Effector memory CD8-positive, alpha-beta T cell (primary cell): ENCODE measurements around the gene GGT6.
A peak's percentile ranks its signal among the peaks of the same experiment; 100 is the strongest.
"Not testable (repeated sequence)": the region's sequence is repeated elsewhere in the genome, so short reads cannot be mapped to it uniquely, and the experiment has no call there.

Experiments
- ATAC-seq: fragments of 150-1000 bp; cut with Tn5 transposase; replicated peaks from 2 replicates; pipeline ENCODE4 v1.10.0; 2021; ENCODE audit warnings: mild to moderate bottlenecking, moderate library complexity
- DNase-seq, 3 experiments: peaks; one replicate each; pipeline ENCODE4 v3.0.0; 2021
- H3K27ac Mint-ChIP-seq, 2 donors: one replicate each; pipeline ENCODE4 v1.8.0; 2022; ENCODE audit warnings: mild to moderate bottlenecking in 2 of 2, mixed read lengths in 2 of 2, moderate library complexity in 2 of 2
- H3K27me3 Mint-ChIP-seq, 2 donors: one replicate each; pipeline ENCODE4 v1.8.0; 2022; ENCODE audit warnings: mixed read lengths in 2 of 2
- H3K36me3 Mint-ChIP-seq: one replicate; pipeline ENCODE4 v1.8.0; 2022; ENCODE audit warnings: mild to moderate bottlenecking, moderate library complexity, mixed read lengths; ENCODE audit not compliant: insufficient read depth
- H3K4me1 Mint-ChIP-seq, 2 donors: one replicate each; pipeline ENCODE4 v1.8.0; 2022; ENCODE audit warnings: low read depth in 2 of 2, mixed read lengths in 2 of 2
- H3K4me3 Mint-ChIP-seq, 2 donors: one replicate each; pipeline ENCODE4 v1.8.0; 2022; ENCODE audit warnings: mild to moderate bottlenecking in 2 of 2, mixed read lengths in 2 of 2, moderate library complexity in 2 of 2
- H3K9me3 Mint-ChIP-seq, 2 donors: one replicate each; pipeline ENCODE4 v1.8.0; 2022; ENCODE audit warnings: mixed read lengths in 2 of 2

GGT6 gene

DNA sequence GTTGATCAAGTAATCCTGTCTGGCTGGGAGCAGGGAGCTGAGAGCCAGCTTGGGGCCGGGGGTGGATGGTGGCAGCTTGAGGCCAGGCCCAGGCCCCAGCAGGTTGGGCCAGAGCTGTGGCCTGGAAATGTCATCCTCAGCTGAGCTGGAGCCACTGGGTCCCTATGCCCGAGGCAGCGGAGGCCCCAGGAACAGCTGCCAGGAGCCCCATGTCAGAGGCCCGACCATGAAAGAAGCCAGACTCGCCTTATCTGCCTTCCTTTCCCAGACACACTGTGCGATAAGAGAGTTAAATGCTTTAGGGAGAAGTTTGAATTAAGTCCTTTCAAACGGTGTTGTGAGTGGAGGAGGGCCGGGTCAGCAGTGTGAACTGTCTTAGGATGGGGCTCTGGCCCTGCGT, 27.4 kb upstream of the GGT6 start:
- Mint-ChIP-seq H3K9me3 (no peaks in the 10 kb centered on the region), H3K4me3 (no peak overlapping the region), H3K27ac (no peak overlapping the region), H3K36me3 (no peaks in the 10 kb centered on the region), H3K4me1 (peaks cover 4 to 5% of the 10 kb centered on the region in 2 donors), H3K27me3 (peaks cover 48 to 82% of the 10 kb centered on the region in 2 donors)
- DNase-seq (no peak), ATAC-seq (no peak)

DNA sequence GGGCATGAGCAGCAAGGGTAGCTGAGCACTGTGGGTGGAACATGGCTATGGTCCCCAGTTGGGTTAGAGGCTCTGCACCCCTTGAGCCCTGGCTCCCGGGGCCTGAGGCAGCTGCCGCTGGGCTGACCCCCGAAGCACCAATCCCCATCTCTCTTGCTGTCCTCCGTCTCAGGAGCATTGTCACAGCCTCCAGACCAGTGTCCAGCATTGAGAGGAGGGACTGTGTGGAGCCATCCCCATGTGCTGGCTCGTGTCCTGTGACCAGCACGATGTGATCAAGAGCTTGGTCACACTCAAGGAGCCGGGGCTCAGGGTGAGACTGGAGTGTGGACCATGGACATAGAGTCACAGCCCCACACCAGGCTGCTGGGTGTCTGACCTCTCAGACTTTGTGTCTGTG, 26.8 kb upstream of the GGT6 start:
- Mint-ChIP-seq H3K9me3 (no peaks in the 10 kb centered on the region), H3K4me3 (no peak overlapping the region), H3K27me3 (peaks cover 54 to 82% of the 10 kb centered on the region in 2 donors), H3K36me3 (no peaks in the 10 kb centered on the region), H3K27ac (no peak overlapping the region), H3K4me1 (peaks cover 4 to 5% of the 10 kb centered on the region in 2 donors)
- ATAC-seq (no peak), DNase-seq (no peak)

DNA sequence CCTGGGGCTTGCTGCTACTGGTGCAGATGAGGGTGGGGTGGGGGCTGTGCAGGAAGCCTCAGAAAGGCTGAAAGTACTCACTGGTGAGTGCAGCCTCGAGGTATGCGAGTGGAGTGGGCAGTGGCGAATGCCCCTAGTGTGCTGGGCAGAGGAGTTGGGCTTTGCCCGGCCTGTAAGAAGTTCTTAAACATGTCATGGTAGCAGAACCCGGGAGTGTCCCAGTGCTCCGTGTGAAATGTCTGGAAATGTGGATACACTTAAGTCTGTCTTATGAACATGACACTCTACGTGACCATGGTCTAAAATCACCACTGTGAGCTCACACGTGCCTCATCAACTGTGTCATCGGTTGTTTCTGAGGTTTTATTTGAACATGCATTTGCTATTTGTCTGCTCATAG, 25.7 kb upstream of the GGT6 start:
- Mint-ChIP-seq H3K27ac (no peak overlapping the region), H3K27me3 (peaks cover 59 to 82% of the 10 kb centered on the region in 2 donors), H3K36me3 (no peaks in the 10 kb centered on the region), H3K4me3 (no peak overlapping the region), H3K4me1 (peaks cover 4 to 5% of the 10 kb centered on the region in 2 donors), H3K9me3 (no peaks in the 10 kb centered on the region)
- no peak for DNase-seq
- ATAC-seq, result no peak

DNA sequence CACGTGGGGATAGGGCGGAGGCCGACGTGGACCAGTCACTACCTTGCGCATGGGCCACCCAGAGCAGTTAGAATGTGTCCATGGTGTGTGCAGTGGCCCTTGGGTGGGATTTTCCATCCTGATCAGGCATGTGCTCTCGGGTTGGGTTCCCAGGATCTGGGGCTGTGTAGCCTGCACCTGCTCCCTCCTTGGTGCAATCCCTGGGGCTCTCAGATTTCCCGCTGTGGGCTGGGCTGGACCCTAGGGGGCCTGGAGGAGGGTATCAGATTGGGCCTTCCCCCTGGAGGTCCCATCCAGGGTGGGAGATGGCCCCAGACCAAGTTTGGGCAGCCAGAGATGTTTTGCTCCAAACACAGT, 25.2 kb upstream of the GGT6 start:
- peaks cover 4 to 5% of the 10 kb centered on the region in 2 donors for H3K4me1 Mint-ChIP-seq
- DNase-seq (no peak), ATAC-seq (no peak)
- H3K27ac Mint-ChIP-seq, result no peak overlapping the region
- H3K36me3 Mint-ChIP-seq, result no peaks in the 10 kb centered on the region
- no peak overlapping the region for H3K4me3 Mint-ChIP-seq
- no peaks in the 10 kb centered on the region for H3K9me3 Mint-ChIP-seq
- H3K27me3 Mint-ChIP-seq, result peaks cover 55 to 82% of the 10 kb centered on the region in 2 donors

DNA sequence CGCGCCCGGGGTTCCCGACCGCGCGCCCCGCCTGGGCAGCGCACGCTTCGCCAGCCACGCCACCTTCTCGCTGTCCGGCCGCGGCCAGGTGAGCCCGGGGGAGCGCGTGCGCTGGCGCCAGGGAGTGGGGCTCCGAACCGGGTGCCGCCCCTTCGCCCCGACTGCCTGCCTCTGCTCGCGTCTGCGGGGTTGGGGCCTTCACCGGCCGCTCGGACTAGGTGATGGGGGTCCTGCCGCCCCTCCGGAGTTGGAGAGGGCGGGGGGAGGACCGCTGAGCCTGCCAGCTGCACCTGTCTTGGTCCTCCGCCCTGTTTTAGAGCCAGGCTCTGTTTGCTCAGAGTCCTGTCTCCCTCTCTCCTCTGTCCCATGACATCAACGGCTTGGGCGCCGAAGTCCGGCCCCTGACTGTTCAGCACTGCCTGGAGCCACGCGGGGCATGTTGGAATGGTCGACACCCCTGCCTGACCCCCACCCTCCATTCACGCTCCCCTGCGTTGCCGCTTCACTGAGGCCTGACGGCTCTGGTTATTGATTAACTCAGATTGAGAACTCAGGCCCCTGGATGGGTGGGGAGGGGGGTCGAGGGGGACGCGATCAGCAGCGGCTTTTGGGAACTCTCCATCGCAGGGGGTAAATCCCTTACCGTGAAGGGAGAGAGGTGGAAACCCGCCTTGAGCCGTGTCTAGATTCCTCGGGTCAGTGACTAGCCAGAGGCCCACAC, 24.7 kb upstream of the GGT6 start:
- Mint-ChIP-seq H3K4me3 (peak overlapping the region in 1 of 2 donors; percentile 35), H3K27ac (no peak overlapping the region), H3K4me1 (peaks cover 4 to 5% of the 10 kb centered on the region in 2 donors), H3K27me3 (peaks cover 49 to 78% of the 10 kb centered on the region in 2 donors), H3K9me3 (no peaks in the 10 kb centered on the region), H3K36me3 (no peaks in the 10 kb centered on the region)
- DNase-seq (no peak), ATAC-seq (no peak)

DNA sequence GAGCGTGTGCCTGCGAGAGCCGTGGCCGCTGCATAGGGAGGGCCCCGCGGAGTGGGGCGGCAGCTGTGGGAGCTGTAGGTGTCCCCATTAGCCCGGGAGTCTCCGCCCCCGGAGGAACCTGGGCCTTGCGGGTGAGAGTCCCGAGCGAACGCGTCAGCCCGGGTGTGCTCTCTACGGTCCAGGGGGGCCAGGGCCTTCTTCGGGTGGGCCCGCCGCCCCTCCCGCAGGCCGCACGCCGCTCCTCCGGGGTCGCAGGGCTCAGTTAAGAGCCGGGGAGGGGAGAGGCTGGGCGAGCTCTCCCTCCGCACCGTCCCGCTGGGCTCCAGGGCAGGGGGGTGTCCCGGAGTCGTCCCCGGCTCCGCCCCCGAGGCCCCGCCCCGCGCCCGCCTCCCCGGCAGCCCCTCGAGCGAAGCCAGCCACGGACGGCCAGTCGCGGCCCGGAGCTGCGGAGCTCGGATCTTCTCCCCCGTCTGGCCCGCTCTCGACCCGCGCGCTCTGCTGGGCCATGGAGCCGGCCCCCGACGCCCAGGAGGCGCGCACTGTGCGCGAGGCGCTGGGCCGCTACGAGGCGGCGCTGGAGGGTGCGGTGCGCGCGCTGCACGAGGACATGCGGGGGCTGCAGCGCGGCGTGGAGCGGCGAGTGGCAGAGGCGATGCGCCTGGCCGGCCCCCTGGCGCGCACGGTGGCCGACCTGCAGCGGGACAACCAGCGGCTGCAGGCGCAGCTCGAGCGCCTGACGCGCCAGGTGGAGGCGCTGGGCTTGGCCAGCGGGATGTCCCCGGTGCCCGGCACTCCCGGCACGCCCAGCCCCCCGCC, 23.9 kb upstream of the GGT6 start, which contains the start of gene SMTNL2:
Gene SMTNL2, plus strand, starts transcription at position 429 of the 816 bp plus-strand sequence. Its CDS starts 77 bp downstream, at position 506.
- Mint-ChIP-seq H3K27ac (no peak within 1 kb of the TSS), H3K4me1 (peaks cover 4 to 5% of the 10 kb centered on the region in 2 donors), H3K27me3 (peaks cover 48 to 82% of the 10 kb centered on the region in 2 donors), H3K4me3 (peak within 1 kb of the TSS; percentile 68 to 71), H3K9me3 (no peaks in the 10 kb centered on the region), H3K36me3 (no peaks in the 10 kb centered on the region)
- ATAC-seq (peak; percentile 69), DNase-seq (no peak)

DNA sequence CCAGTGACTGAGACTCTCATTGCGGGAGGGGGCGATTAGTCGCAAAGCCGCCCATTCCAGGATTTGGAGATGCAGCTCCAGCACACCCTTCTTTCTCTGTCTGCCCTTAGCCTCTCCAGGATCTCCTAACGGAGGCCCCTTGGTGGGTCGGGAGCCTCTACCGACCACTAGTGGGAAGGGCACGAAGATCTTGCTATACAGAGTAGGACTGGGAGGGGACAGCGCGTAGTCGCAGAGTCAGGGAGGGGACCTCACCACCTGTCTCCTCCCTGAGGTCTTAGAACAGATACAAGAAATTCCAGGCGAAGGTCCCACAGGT, 23.4 kb upstream of the GGT6 start:
- Mint-ChIP-seq H3K27ac (no peak overlapping the region), H3K4me1 (peaks cover 4 to 5% of the 10 kb centered on the region in 2 donors), H3K9me3 (no peaks in the 10 kb centered on the region), H3K27me3 (peaks cover 48 to 79% of the 10 kb centered on the region in 2 donors), H3K36me3 (no peaks in the 10 kb centered on the region), H3K4me3 (peak overlapping the region; percentile 68 to 71)
- ATAC-seq (peak; percentile 54), DNase-seq (no peak)

DNA sequence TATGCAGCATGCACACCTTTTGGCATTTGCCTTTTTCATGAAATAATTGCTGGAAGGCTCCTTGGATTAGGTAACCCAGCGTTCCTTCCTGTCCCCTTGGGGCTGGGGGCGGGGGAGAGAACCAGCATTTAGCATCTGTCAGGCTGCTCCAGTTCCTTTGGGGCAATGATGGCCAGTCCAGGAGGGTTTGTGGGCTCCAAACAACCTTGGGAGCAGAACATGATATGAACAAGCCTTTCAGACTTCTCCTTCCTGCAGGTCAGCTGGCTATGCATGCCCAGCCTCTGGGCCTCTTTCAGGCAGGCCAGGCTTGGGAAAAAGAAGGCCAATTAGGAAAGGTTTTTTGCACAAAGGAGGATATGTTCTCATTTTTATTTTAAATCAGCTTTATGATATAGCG, 22.8 kb upstream of the GGT6 start:
- Mint-ChIP-seq H3K27me3 (peaks cover 48 to 74% of the 10 kb centered on the region in 2 donors), H3K36me3 (no peaks in the 10 kb centered on the region), H3K4me3 (peak overlapping the region; percentile 68 to 71), H3K9me3 (no peaks in the 10 kb centered on the region), H3K4me1 (peaks cover 4% of the 10 kb centered on the region in 2 donors), H3K27ac (no peak overlapping the region)
- DNase-seq (no peak), ATAC-seq (no peak)

DNA sequence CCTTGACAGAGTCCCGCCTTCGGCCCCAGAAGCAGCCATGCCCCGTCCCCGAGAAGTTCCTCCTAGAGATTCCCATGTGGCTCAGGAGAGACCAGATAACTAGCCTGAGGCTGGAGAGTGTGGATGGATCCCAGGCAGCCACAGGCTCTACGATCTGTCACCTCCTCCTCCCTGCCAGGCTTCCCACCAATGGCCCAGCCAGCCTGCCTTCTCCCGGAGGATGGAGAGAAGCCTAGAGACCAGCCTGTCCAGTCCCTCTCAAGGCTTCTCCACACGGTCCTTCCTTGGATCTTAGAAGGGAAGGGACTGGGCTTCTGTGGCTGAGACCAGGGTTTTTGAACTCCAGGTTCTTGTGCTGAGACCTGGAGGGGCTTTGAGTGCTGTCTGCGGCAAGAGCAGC, 22.3 kb upstream of the GGT6 start:
- no peak for DNase-seq
- Mint-ChIP-seq H3K9me3 (no peaks in the 10 kb centered on the region), H3K27ac (no peak overlapping the region), H3K4me3 (no peak overlapping the region), H3K27me3 (peaks cover 48 to 70% of the 10 kb centered on the region in 2 donors), H3K4me1 (peaks cover 3 to 4% of the 10 kb centered on the region in 2 donors), H3K36me3 (no peaks in the 10 kb centered on the region)
- ATAC-seq, result no peak

DNA sequence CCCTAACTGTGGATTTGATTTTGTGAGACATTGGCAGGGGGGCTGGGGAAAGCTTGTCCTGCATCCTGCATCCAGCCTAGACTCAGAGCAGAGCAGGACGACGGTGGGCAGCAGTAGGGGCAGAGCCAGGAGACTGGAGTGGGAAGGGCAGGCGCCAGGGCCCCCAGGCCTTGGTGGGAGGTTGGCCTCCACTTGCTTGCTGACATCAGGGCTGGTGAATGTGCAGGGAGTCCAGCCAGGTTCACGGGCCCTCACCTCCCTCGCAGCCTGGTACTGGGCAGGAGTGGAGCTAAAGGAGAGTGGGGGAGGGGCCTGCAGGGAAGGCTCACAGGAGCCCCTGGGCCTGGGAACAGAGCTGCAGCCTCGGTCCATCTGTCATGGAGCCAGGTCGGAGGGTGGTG, 21.7 kb upstream of the GGT6 start:
- no peaks in the 10 kb centered on the region for H3K36me3 Mint-ChIP-seq
- H3K27me3 Mint-ChIP-seq, result peaks cover 48 to 68% of the 10 kb centered on the region in 2 donors
- no peaks in the 10 kb centered on the region for H3K9me3 Mint-ChIP-seq
- H3K4me3 Mint-ChIP-seq, result no peak overlapping the region
- ATAC-seq (no peak), DNase-seq (no peak)
- H3K4me1 Mint-ChIP-seq, result peaks cover 3 to 4% of the 10 kb centered on the region in 2 donors
- no peak overlapping the region for H3K27ac Mint-ChIP-seq

DNA sequence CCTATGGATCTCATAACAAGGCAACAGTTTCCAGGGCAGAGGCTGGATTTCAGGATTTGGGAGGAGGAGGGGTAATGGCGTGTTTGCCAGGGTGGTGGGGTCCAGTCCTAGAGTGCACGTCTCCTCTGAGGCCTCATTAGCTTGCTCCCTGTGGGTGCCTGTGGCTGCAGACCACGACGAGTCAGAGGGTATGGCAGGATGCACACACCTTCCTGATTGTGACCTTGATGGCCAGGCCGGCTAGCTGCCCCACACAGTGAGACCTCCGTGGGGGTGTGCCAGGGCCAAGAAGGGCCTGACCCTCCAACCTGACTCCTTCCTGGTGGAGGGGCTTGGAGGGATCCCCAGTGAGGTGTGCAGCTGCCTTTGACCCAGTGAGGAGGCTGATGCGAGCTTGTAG, 19.9 kb upstream of the GGT6 start:
- peaks cover 33 to 60% of the 10 kb centered on the region in 2 donors for H3K27me3 Mint-ChIP-seq
- ATAC-seq (no peak), DNase-seq (no peak)
- H3K9me3 Mint-ChIP-seq, result no peaks in the 10 kb centered on the region
- H3K4me1 Mint-ChIP-seq, result peaks cover 3 to 4% of the 10 kb centered on the region in 2 donors
- H3K36me3 Mint-ChIP-seq, result peaks cover 1% of the 10 kb centered on the region
- no peak overlapping the region for H3K27ac Mint-ChIP-seq
- H3K4me3 Mint-ChIP-seq, result no peak overlapping the region

DNA sequence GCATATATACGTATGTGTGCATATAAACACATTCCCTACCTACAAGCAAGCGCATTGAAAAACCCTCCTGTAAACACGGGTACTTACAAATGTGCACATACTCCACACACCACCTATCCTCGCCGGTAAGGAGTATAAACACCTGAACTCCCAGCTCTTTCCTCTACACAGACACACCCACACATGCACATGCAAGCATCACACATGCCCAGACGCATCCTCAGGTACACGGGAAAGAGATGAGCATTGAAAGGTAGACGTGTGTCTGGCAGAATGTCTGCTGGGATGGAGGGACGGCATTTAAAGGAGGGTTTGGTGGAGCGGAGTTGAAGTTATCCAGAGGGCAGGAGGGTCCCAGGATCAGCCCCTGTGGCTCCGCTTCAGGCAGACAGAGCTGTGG, 19.3 kb upstream of the GGT6 start:
- Mint-ChIP-seq H3K9me3 (no peaks in the 10 kb centered on the region), H3K27me3 (peaks cover 29 to 55% of the 10 kb centered on the region in 2 donors), H3K4me3 (no peak overlapping the region), H3K36me3 (peaks cover 3% of the 10 kb centered on the region), H3K27ac (no peak overlapping the region), H3K4me1 (peaks cover 3 to 4% of the 10 kb centered on the region in 2 donors)
- ATAC-seq (no peak), DNase-seq (no peak)

DNA sequence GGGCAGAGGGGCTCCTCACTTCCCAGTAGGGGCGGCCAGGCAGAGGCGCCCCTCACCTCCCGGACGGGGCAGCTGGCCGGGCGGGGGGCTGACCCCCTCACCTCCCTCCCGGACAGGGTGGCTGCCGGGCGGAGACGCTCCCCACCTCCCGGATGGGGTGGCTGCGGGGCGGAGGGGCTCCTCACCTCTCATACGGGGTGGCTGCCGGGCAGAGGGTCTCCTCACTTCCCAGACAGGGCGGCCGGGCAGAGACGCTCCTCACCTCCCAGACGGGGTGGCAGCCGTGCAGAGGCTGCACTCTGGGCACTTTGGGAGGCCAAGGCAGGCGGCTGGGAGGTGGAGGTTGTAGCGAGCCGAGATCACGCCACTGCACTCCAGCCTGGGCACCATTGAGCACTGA, 18.0 kb upstream of the GGT6 start:
- not testable (repeated sequence) for H3K4me3 Mint-ChIP-seq, ATAC-seq, H3K4me1 Mint-ChIP-seq, H3K9me3 Mint-ChIP-seq, H3K36me3 Mint-ChIP-seq, DNase-seq, H3K27ac Mint-ChIP-seq
- peaks cover 22 to 48% of the 10 kb centered on the region in 2 donors for H3K27me3 Mint-ChIP-seq
